ENCODE results near the gene ZNF322.

GRCh38 chr6:26599591-26599990 lies 60.0 kb downstream of the ZNF322 start:
- TF ChIP-seq POLR2AphosphoS5 (IDR thresholded peaks at IDR 0.05) (no peak), CTCF (IDR thresholded peaks at IDR 0.05) (no peak), EP300 (IDR thresholded peaks at IDR 0.05) (no peak), POLR2A (IDR thresholded peaks at IDR 0.05) (no peak)
